Psoas muscle (tissue), 8 donors: Measurements from ENCODE around the gene CNPY3. TPM values are rescaled to one million over a fixed set of nuclear protein-coding genes. Genes with fewer than 3 reads are reported as not detected.

Source experiments
- ATAC-seq, 4 donors: fragments of 200-7000 bp; cut with Tn5 transposase; one replicate each; pipeline ENCODE4 v1.9.1; 2020; ENCODE audit warnings: moderate library complexity in 3 of 4, mild to moderate bottlenecking in 2 of 4
- DNase-seq, 2 donors: peaks; one replicate each; pipeline ENCODE4 v3.0.0-alpha.2; 2020
- H3K27ac ChIP-seq: fragments of 200-600 bp; one replicate; pipeline ENCODE4 v1.8.0; 2022
- H3K27me3 ChIP-seq, 3 donors: fragments of 200-600 bp in 1 of 3; one replicate each; pipeline versions ENCODE4 v1.6.1 to v1.8.0; 2013 to 2022; ENCODE audit warnings: low read length in 2 of 3, mild to moderate bottlenecking in 2 of 3, moderate library complexity in 1 of 3; ENCODE audit not compliant: insufficient read depth in 3 of 3
- H3K36me3 ChIP-seq, 2 donors: fragments of 200-600 bp in 1 of 2; one replicate each; pipeline versions ENCODE4 v1.6.1 to v1.8.0; 2013 to 2022; ENCODE audit warnings: low read depth in 1 of 2, mild to moderate bottlenecking in 1 of 2, moderate library complexity in 1 of 2; ENCODE audit not compliant: insufficient read depth in 1 of 2
- H3K4me1 ChIP-seq: fragments of 200-600 bp; one replicate; pipeline ENCODE4 v1.8.0; 2022
- H3K4me3 ChIP-seq: fragments of 200-600 bp; one replicate; pipeline ENCODE4 v1.8.0; 2022; ENCODE audit warnings: mild to moderate bottlenecking
- H3K9me3 ChIP-seq: fragments of 200-600 bp; one replicate; pipeline ENCODE4 v1.8.0; 2022
- CTCF ChIP-seq: fragments of 200-600 bp; IDR thresholded peaks from one replicate; pipeline ENCODE4 v1.8.0; 2022; ENCODE audit warnings: antibody characterized with exemption
- WGBS, 3 donors: extraction: QIAGEN DNeasy Blood & Tissue Kit; methylation state at CpG; one replicate each; pipeline versions ENCODE4 v1.1.6 to v1.1.7; 2013; 5-methylcytosine and 5-hydroxymethylcytosine counted together
- intact Hi-C, 2 donors: fragments of 100-400 bp; cut with DNase I; formaldehyde crosslinking; loops; one replicate each; pipeline versions ENCODE4 v1.11.0 to v1.14.2; 2022
- polyA plus RNA-seq, 3 donors: library from polyadenylated mRNA; stranded (reverse); fragments of 200-250 nt; gene quantifications; one replicate each; pipeline ENCODE4 v1.2.3, GENCODE V29; 2013
- total RNA-seq, 4 donors: library from RNA; stranded (reverse); fragmentation: NEBNext Ultra II Directional in 2 of 4; extraction: Animal tissue kit (Norgen Biotek cat#: 25700) in 2 of 4; gene quantifications; one replicate each; pipeline versions ENCODE4 v1.2.1 to v1.2.4, GENCODE V29; 2021 to 2023
- donor health status: healthy with polysubstance abuse.
- donor health status: DM: no; HTN: no; CAD: no; lungs with moderate emphysema.
- donor health status: Bipolar disorder and iron deficiency.
- donor health status: healthy.
- donor health status: DM: yes; HTN: yes; CAD: no.
- donor health status: DM: no; HTN: no; CAD: no.
- donor health status: DM: no; HTN: no; CAD: no.
- donor health status: DM: yes; HTN: yes; CAD: no.

Gene CNPY3
- total and polyA plus RNA-seq, 7 donors: 5.7 to 13.7 (median 10.8) TPM

DNA sequence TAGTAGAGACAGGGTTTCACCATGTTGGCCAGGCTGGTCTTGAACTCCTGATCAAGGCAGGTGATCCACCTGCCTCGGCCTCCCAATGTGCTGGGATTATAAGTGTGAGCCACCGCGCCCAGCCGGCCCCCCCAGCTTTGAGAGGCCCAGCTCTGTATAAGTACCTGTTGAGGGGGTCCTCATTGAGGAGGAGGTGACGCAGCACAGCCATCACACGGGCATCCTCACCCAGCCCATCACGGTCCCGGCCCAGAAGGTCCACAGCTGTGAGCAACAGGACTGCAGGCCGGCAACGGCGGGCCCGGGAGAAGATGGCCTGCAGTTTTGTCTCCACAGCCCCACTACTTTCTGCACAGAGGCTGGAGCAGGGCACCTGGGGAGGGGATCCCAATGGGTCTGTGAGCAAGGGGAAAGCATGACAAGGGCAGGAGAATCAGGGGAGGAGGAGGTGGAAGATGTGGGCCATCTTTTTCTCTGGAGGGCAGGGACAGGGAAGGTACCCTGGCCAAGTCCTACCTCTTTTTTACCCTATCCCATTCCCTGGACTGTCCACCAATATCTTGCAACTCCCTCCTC lies 38.9 kb downstream of the CNPY3 start:
- intact Hi-C loops: no loop called here
- no peak overlapping the region for H3K27ac ChIP-seq

DNA sequence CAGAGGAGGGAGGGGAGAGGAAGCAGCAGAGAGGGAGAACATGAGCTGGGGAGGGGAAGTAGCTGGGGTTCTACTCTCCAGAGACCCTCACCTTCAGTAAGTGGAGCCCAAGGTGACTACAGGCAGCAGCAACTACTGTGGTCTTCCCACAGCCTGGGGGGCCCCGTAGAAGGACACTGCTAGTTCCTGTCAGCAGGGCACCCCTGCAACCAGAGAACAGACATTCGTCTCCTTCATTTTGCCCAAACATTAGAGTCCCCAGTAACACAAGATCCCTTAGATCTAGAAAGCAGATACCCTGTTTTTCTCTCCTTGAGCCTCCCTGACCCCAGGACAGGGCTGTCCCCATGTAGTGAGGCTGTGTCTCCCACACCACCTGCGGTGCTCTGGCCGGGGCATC lies 39.5 kb downstream of the CNPY3 start:
- WGBS, 3 donors: 62 to 78% (median 76%) methylated on average over 4 of the region's 4 CpGs
- no peak overlapping the region for H3K27ac ChIP-seq
- peaks cover 10% of the 10 kb centered on the region for H3K4me1 ChIP-seq
- H3K27me3 ChIP-seq: no peaks in the 10 kb centered on the region
- TF ChIP-seq CTCF: no peak
- H3K9me3 ChIP-seq: no peaks in the 10 kb centered on the region
- no peak overlapping the region for H3K4me3 ChIP-seq
- intact Hi-C loops: no loop called here
- peaks cover 2 to 74% of the 10 kb centered on the region in 2 donors for H3K36me3 ChIP-seq
- DNase-seq (no peak), ATAC-seq (no peak)

More for the DNA sequence above, 38.9 kb downstream of the CNPY3 start:
- 90 to 93% (median 93%) methylated on average over 11 to 12 of the region's 12 CpGs for WGBS, 3 donors
- Histone ChIP-seq H3K4me3 (no peak overlapping the region), H3K27me3 (no peaks in the 10 kb centered on the region), H3K4me1 (peaks cover 10% of the 10 kb centered on the region), H3K36me3 (peaks cover 2 to 80% of the 10 kb centered on the region in 2 donors), H3K9me3 (no peaks in the 10 kb centered on the region)
- DNase-seq (no peak), ATAC-seq (no peak)
- TF ChIP-seq CTCF: no peak

DNA sequence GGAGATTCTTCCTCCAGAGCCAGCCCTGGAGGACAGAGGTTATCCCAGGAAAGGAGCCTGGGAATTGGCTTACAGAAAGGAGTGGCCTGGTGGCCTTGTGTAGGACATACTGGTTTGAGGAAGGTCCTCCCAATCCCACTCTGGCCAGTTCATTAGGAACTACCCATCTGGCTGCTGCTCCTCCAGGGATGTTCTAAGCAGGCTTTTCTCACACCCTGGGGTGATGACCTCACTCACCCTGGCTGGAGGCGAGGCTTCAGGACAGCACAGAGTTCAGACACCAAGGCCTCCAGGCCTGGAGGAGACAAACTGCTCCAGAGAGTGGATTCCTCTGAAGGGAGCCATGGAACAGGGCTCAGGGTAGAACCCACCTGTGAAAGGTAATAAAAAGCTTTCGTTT lies 40.2 kb downstream of the CNPY3 start:
- no peak overlapping the region for H3K27ac ChIP-seq
- intact Hi-C loops: no loop called here
- no peaks in the 10 kb centered on the region for H3K9me3 ChIP-seq
- peaks cover 10% of the 10 kb centered on the region for H3K4me1 ChIP-seq
- peaks cover 0 to 72% of the 10 kb centered on the region in 2 donors for H3K36me3 ChIP-seq
- no peak for TF ChIP-seq CTCF
- H3K27me3 ChIP-seq: no peaks in the 10 kb centered on the region
- WGBS, 3 donors: 81 to 97% (median 87%) methylated on average over 2 of the region's 2 CpGs
- ATAC-seq: no peak
- no peak for DNase-seq
- H3K4me3 ChIP-seq: no peak overlapping the region

- H3K4me1 ChIP-seq: peaks cover 10% of the 10 kb centered on the region
- H3K27ac ChIP-seq: no peak overlapping the region
- ATAC-seq: no peak
- DNase-seq: no peak
- H3K36me3 ChIP-seq: peaks cover 0 to 72% of the 10 kb centered on the region in 2 donors
- H3K27me3 ChIP-seq: no peaks in the 10 kb centered on the region
- WGBS, 3 donors: 91 to 94% (median 92%) methylated on average over 4 of the region's 4 CpGs
- no peak overlapping the region for H3K4me3 ChIP-seq
- intact Hi-C loops: loop anchor here in 1 of 2 donors (5.0 kb wide), 2 partner anchors 38 to 63 kb away; no protein-coding TSS in a partner anchor
- H3K9me3 ChIP-seq: no peaks in the 10 kb centered on the region
- no peak for TF ChIP-seq CTCF
These were observed 40.7 kb downstream of the CNPY3 start for GRCh38 chr6:42969934-42970333.
